Neuron (in vitro differentiated cells): ENCODE measurements around the gene HS3ST5.
A peak's percentile ranks its signal among the peaks of the same experiment; 100 is the strongest.

Experiments used
- H2AFZ ChIP-seq: one replicate; pipeline ENCODE4 v1.6.1; 2013; ENCODE audit warnings: low read depth, mild to moderate bottlenecking, inconsistent platforms, low read length, moderate library complexity
- H3K27me3 ChIP-seq: one replicate; pipeline ENCODE4 v1.6.1; 2013; ENCODE audit warnings: low read length; ENCODE audit not compliant: insufficient read depth
- H3K36me3 ChIP-seq: one replicate; pipeline ENCODE4 v1.6.1; 2013; ENCODE audit warnings: low read length; ENCODE audit not compliant: insufficient read depth
- H3K4me1 ChIP-seq: one replicate; pipeline ENCODE4 v1.6.1; 2013; ENCODE audit warnings: low read length; ENCODE audit not compliant: insufficient read depth
- H3K4me3 ChIP-seq: 2 replicates; pipeline ENCODE4 v1.5.1; 2013; ENCODE audit warnings: mild to moderate bottlenecking, low read length, moderate library complexity
- H3K9me3 ChIP-seq: one replicate; pipeline ENCODE4 v1.6.1; 2013; ENCODE audit warnings: low read length

The HS3ST5 gene

GRCh38 chr6:114284281-114284680 is 58.5 kb downstream of the HS3ST5 start:
- Histone ChIP-seq H3K27me3 (no peaks in the 10 kb centered on the region), H3K36me3 (no peaks in the 10 kb centered on the region), H3K9me3 (no peaks in the 10 kb centered on the region), H3K4me1 (peaks cover 14% of the 10 kb centered on the region), H3K4me3 (no peak overlapping the region), H2AFZ (no peak overlapping the region)

DNA sequence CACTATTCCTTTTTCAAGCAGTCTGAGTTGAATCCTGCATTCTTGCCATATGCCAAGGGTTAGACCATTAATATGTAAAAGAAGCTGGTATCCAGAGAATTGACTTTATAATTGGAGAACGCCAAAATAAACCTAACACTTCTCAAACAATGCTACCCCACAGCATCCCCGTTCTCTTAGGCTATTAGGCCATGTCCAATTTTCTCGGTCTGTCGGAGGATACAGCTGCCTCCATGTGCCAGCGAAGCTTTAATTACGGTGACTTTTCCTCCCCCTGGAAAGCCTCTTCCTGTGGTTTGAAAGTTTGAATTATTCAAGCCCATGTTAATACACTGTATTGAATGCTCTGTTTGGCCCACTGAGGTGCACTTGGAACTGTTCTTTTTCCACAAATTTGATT is 60.5 kb downstream of the HS3ST5 start:
- H3K27me3 ChIP-seq = no peaks in the 10 kb centered on the region
- no peak overlapping the region for H2AFZ ChIP-seq
- peaks cover 23% of the 10 kb centered on the region for H3K4me1 ChIP-seq
- H3K36me3 ChIP-seq = no peaks in the 10 kb centered on the region
- peak overlapping the region; percentile 12 for H3K4me3 ChIP-seq
- H3K9me3 ChIP-seq = no peaks in the 10 kb centered on the region

GRCh38 chr6:114281496-114281895 is 61.3 kb downstream of the HS3ST5 start:
- no peak overlapping the region for H3K4me3 ChIP-seq

DNA sequence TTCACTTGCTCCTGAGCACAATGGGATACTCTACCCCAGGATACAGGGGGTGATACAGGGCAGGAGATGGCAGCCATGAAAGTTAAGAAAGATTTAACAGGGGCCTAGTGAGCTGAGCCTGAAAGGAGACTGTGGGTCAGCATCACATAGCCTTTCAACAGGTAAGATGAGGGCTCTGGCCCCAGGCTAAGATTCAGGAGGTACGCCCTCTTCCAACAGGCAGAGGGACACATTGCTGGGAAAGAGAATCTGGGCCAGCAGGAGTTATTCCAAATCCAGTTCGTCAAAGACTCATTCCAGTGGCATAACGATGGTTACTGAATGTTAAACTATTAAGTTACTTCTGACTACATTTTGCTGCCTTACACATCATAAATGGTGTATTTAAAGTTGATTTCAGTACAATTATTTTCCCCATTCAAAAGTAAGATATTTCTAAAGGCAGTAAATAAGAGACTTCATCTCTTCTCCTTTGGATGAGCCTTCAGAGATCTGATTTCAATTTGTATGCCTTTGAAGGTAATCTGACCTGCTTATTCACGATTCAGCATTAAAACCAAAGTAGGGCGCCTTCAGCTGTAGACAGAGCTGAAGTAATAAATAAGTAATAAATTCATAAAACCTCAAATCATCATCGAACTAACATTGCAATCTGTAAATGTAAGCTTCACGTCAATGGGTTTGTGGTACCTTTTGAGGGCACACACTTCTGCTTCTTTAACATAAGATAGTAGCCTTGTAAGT is 62.4 kb downstream of the HS3ST5 start:
- H3K27me3 ChIP-seq = no peaks in the 10 kb centered on the region
- H3K9me3 ChIP-seq = no peaks in the 10 kb centered on the region
- no peak overlapping the region for H2AFZ ChIP-seq
- H3K36me3 ChIP-seq = no peaks in the 10 kb centered on the region
- no peak overlapping the region for H3K4me3 ChIP-seq
- H3K4me1 ChIP-seq = peaks cover 23% of the 10 kb centered on the region

More at GRCh38 chr6:114281496-114281895, 61.3 kb downstream of the HS3ST5 start:
- Histone ChIP-seq H3K4me1 (peaks cover 23% of the 10 kb centered on the region), H3K36me3 (no peaks in the 10 kb centered on the region), H3K9me3 (no peaks in the 10 kb centered on the region), H3K27me3 (no peaks in the 10 kb centered on the region), H2AFZ (no peak overlapping the region)

GRCh38 chr6:114277220-114277619 is 65.6 kb downstream of the HS3ST5 start:
- no peaks in the 10 kb centered on the region for H3K9me3 ChIP-seq
- H3K36me3 ChIP-seq = no peaks in the 10 kb centered on the region

DNA sequence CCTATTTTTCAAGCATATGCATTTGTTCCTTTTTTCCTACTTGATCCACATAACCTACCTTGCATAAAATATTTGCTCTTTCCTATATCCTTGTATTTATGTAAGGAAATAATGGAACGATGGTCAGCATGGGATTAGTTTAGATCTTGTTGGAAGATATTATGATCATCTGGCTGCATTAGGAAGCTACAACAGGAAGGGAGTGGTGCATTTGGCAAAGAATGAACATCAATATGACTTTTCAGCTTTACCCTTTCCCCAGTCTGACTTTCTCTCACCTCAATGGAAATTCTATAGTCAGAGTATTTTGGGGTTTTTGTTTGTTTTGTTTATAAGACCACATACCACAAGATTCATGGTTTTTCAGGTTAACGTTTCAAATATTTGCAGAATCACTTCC is 66.0 kb downstream of the HS3ST5 start:
- Histone ChIP-seq H3K36me3 (no peaks in the 10 kb centered on the region), H3K4me3 (no peak overlapping the region), H3K9me3 (no peaks in the 10 kb centered on the region), H3K27me3 (no peaks in the 10 kb centered on the region), H2AFZ (no peak overlapping the region), H3K4me1 (peaks cover 14% of the 10 kb centered on the region)

More at GRCh38 chr6:114277220-114277619, 65.6 kb downstream of the HS3ST5 start:
- H3K27me3 ChIP-seq = no peaks in the 10 kb centered on the region
- no peak overlapping the region for H3K4me3 ChIP-seq
- H3K4me1 ChIP-seq = peaks cover 18% of the 10 kb centered on the region
- no peak overlapping the region for H2AFZ ChIP-seq

- no peak overlapping the region for H3K4me3 ChIP-seq
- no peaks in the 10 kb centered on the region for H3K9me3 ChIP-seq
- no peaks in the 10 kb centered on the region for H3K27me3 ChIP-seq
- H3K4me1 ChIP-seq = peaks cover 9% of the 10 kb centered on the region
- H3K36me3 ChIP-seq = no peaks in the 10 kb centered on the region
- no peak overlapping the region for H2AFZ ChIP-seq
These were observed 68.0 kb downstream of the HS3ST5 start for GRCh38 chr6:114274836-114275235.

- no peaks in the 10 kb centered on the region for H3K36me3 ChIP-seq
- H3K27me3 ChIP-seq = no peaks in the 10 kb centered on the region
- H2AFZ ChIP-seq = no peak overlapping the region
- no peaks in the 10 kb centered on the region for H3K4me1 ChIP-seq
- H3K9me3 ChIP-seq = no peaks in the 10 kb centered on the region
- no peak overlapping the region for H3K4me3 ChIP-seq
These were observed 70.2 kb downstream of the HS3ST5 start for GRCh38 chr6:114272582-114272981.

DNA sequence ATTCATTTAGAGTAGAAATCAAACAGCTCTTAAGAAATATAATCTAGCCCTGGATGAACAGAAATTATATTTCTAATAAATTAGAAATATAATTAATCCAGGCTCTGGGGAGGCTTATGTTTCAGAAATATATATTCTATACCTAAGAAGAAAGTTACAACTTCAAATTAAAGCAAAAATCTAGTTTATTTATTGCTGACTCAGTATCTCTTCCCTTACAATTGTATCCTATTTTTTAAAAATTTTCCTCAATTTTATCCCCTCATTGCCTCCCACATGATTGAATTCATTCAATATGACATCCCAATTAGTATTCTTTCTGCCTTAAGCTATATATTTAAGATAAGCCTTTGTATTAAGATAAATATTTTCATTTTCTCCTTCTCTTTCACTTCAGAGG is 71.4 kb downstream of the HS3ST5 start:
- Histone ChIP-seq H3K4me1 (no peaks in the 10 kb centered on the region), H3K27me3 (no peaks in the 10 kb centered on the region), H2AFZ (no peak overlapping the region), H3K36me3 (no peaks in the 10 kb centered on the region), H3K4me3 (no peak overlapping the region), H3K9me3 (no peaks in the 10 kb centered on the region)

- no peak overlapping the region for H3K4me3 ChIP-seq
- H3K9me3 ChIP-seq = no peaks in the 10 kb centered on the region
These were observed 74.9 kb downstream of the HS3ST5 start for GRCh38 chr6:114267897-114268296.

GRCh38 chr6:114260810-114261209 is 82.0 kb downstream of the HS3ST5 start:
- Histone ChIP-seq H3K9me3 (no peaks in the 10 kb centered on the region), H2AFZ (no peak overlapping the region), H3K27me3 (no peaks in the 10 kb centered on the region), H3K4me1 (no peaks in the 10 kb centered on the region), H3K4me3 (no peak overlapping the region), H3K36me3 (no peaks in the 10 kb centered on the region)

More at GRCh38 chr6:114267897-114268296, 74.9 kb downstream of the HS3ST5 start:
- Histone ChIP-seq H3K36me3 (no peaks in the 10 kb centered on the region), H2AFZ (no peak overlapping the region), H3K27me3 (no peaks in the 10 kb centered on the region), H3K4me1 (no peaks in the 10 kb centered on the region)

DNA sequence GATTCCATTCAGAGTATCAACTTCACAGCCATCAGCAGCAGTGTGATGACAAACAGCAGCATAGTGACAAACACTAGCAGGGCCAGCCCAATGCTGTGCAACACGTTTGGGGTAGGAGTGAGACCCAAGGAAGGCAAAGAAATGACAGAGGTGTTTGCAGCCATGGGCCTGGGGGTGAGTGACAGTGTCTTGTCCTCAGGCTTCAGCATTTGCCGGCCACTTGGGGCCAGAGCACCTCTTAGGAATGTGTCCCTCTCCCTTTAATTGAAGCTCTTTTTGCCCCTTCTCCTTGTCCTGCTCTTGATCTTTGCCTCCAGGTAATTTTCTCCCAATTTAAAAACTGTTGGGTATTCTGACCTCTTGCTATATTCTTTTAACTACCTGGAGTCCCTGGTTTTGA is 84.4 kb downstream of the HS3ST5 start:
- no peaks in the 10 kb centered on the region for H3K36me3 ChIP-seq
- H3K4me1 ChIP-seq = no peaks in the 10 kb centered on the region
- H3K9me3 ChIP-seq = no peaks in the 10 kb centered on the region
- H3K27me3 ChIP-seq = no peaks in the 10 kb centered on the region
- H2AFZ ChIP-seq = no peak overlapping the region
- no peak overlapping the region for H3K4me3 ChIP-seq

DNA sequence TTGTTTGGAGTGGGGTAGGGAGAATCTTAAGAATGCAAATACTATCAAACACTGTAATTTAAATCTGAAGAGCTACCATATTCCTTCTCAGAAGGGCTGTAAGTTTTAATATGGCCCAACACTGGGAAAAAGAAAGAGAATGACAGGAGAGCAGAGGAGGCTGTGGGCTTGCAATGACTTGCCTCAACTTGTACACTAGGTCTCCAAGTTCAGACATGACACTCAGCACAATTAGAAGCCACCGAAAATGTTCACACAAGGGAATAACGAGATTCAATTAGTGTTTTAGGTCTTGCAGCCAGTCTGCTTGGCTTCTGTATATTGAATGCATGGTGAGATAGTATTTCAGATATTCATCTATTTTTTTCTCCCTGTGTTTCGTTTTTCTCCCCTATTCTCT is 89.4 kb downstream of the HS3ST5 start:
- Histone ChIP-seq H3K9me3 (no peaks in the 10 kb centered on the region), H3K4me1 (no peaks in the 10 kb centered on the region), H3K4me3 (no peak overlapping the region), H3K36me3 (no peaks in the 10 kb centered on the region), H2AFZ (no peak overlapping the region), H3K27me3 (no peaks in the 10 kb centered on the region)

DNA sequence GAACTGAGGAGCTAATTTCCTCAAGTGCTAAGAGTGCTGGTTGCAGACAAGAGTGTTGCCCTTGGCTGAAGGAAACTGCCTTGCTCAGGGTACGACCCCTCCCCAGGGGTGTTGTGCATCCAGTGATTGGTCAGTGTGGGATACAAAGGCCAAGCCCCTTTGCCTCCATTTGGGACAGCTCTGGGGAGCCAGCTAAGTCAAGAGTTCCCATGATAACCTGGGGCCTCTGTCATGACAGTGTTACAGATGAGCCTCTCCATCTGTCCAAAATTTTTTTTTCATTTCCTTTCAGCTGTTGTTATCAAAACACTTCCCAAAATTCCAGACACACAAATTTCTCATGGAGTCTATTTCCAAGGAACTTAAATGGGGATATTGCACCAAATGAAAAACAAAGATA is 93.3 kb downstream of the HS3ST5 start:
- Histone ChIP-seq H3K9me3 (no peaks in the 10 kb centered on the region), H3K4me1 (no peaks in the 10 kb centered on the region), H2AFZ (no peak overlapping the region), H3K36me3 (no peaks in the 10 kb centered on the region), H3K4me3 (no peak overlapping the region), H3K27me3 (no peaks in the 10 kb centered on the region)
